ENCODE measurements around the gene MT1A. TPM values are rescaled to one million over a fixed set of nuclear protein-coding genes. Genes with fewer than 3 reads are reported as not detected.
"Not testable (repeated sequence)": the region's sequence is repeated elsewhere in the genome, so short reads cannot be mapped to it uniquely, and the experiment has no call there.

MT1A gene
- total RNA-seq, 1 donor from 2014 or later = 0.82 TPM

GRCh38 chr16:56649271-56649670 is 10.8 kb downstream of the MT1A start:
- intact Hi-C loops (cut with micrococcal nuclease) = no loop called here

- intact Hi-C loops (cut with micrococcal nuclease) = no loop called here
These were observed 11.4 kb downstream of the MT1A start for GRCh38 chr16:56649820-56650219.

GRCh38 chr16:56651586-56651985 is 13.1 kb downstream of the MT1A start, which contains the start of gene MT1B:
TSS of gene MT1B (plus strand) at chr16:56651886. CDS start at chr16:56651954, 68 bp downstream.
- intact Hi-C loops (cut with micrococcal nuclease) = no loop called here

- intact Hi-C loops (cut with micrococcal nuclease) = no loop called here
These were observed 14.1 kb downstream of the MT1A start for GRCh38 chr16:56652600-56652999.

GRCh38 chr16:56653218-56653617 is 14.8 kb downstream of the MT1A start:
- intact Hi-C loops (cut with micrococcal nuclease) = no loop called here

- intact Hi-C loops (cut with micrococcal nuclease) = loop anchor here (2.0 kb wide), 3 partner anchors 15 to 45 kb away; partner anchors contain the start of gene MT1X
These were observed 19.3 kb downstream of the MT1A start, which contains the start of gene MT1F for GRCh38 chr16:56657555-56658326. TSS of gene MT1F (plus strand) at chr16:56657959. CDS start at chr16:56658059, 100 bp downstream.

GRCh38 chr16:56658327-56658875 is 19.9 kb downstream of the MT1A start:
- intact Hi-C loops (cut with micrococcal nuclease) = loop anchor here (2.0 kb wide), 2 partner anchors 24 to 44 kb away; partner anchors contain the start of gene MT1X

- intact Hi-C loops (cut with micrococcal nuclease) = no loop called here
These were observed 24.2 kb downstream of the MT1A start for GRCh38 chr16:56662357-56663354.

- intact Hi-C loops (cut with micrococcal nuclease) = no loop called here
These were observed 26.0 kb downstream of the MT1A start for GRCh38 chr16:56664506-56664905.

GRCh38 chr16:56665286-56666261 is 27.1 kb downstream of the MT1A start:
- intact Hi-C loops (cut with micrococcal nuclease) = not testable (repeated sequence)

- intact Hi-C loops (cut with micrococcal nuclease) = no loop called here
These were observed 29.4 kb downstream of the MT1A start, which contains the start of gene MT1G for GRCh38 chr16:56667581-56668571. TSS of gene MT1G (minus strand) at chr16:56668065. CDS start at chr16:56667993, 72 bp downstream.

GRCh38 chr16:56669005-56669839 is 30.8 kb downstream of the MT1A start, which contains the start of gene MT1H:
TSS of gene MT1H (plus strand) at chr16:56669814. CDS start at chr16:56669885, 71 bp downstream.
- intact Hi-C loops (cut with micrococcal nuclease) = no loop called here

- intact Hi-C loops (cut with micrococcal nuclease) = no loop called here
These were observed 31.6 kb downstream of the MT1A start for GRCh38 chr16:56669840-56670619.

- intact Hi-C loops (cut with micrococcal nuclease) = no loop called here
These were observed 32.1 kb downstream of the MT1A start for GRCh38 chr16:56670620-56670934.

- intact Hi-C loops (cut with micrococcal nuclease) = not testable (repeated sequence)
These were observed 33.2 kb downstream of the MT1A start for GRCh38 chr16:56671691-56672090.

- intact Hi-C loops (cut with micrococcal nuclease) = not testable (repeated sequence)
These were observed 33.7 kb downstream of the MT1A start for GRCh38 chr16:56672171-56672570.

Measured in T-helper 2 cell treated with Interferon-gamma antibody and Interleukin-4, amounts not matched to agents 100 ng/mL and 5 ng/mL, for 36 hours (primary cell).